ENCODE measurements around the gene QRSL1.

GRCh38 chr6:106614592-106615257 is 14.7 kb upstream of the QRSL1 start:
- TF ChIP-seq CTCF (IDR thresholded peaks at IDR 0.05): no peak
- no peak for TF ChIP-seq POLR2A (IDR thresholded peaks at IDR 0.05)

All from body of pancreas (tissue), 4 donors.